Caki2 (cell line): ENCODE results near the gene U2SURP. TPM values are rescaled to one million over a fixed set of nuclear protein-coding genes. Genes with fewer than 3 reads are reported as not detected.

Experiments used
- DNase-seq: peaks from one replicate; pipeline ENCODE4 v3.0.0-alpha.2; 2015; ENCODE audit warnings: low read depth
- in situ Hi-C: cut with HindIII; loops from 2 replicates; pipeline ENCODE4 v1.10.0; 2016; ENCODE audit warnings: low sequenced_read_pairs, low pct_unique_long_range_greater_than_20kb, mixed read lengths
- total RNA-seq: library from RNA; depleted of rRNA; stranded (reverse); fragments of >200 nt; shearing (Covaris generic); gene quantifications from 2 replicates; pipeline ENCODE4 v1.2.3, GENCODE V29; 2014; ENCODE audit warnings: low replicate concordance

Gene U2SURP
- total RNA-seq, 1 experiment from 2014 or later = 36.3 TPM

DNA sequence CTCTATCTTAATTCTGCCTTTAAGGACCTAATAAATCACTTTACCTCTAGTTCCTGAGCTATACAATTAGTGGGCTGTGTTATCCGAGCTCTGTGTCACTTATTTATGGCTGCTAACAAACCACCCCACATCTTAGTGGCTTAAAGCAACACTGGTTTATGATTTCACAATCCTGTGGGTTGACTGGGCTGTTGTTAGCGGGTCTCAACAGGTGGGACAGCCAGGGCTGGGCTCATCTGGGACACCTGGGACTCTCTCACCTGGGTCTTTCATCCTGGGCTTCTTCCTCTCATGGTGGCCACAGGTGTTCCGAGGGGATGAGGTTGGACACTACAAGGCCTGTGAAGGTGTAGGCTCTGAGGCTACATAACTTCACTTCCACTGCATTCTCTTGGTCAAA is 82.4 kb downstream of the U2SURP start:
- DNase-seq = no peak
- in situ Hi-C loops = no loop called here

DNA sequence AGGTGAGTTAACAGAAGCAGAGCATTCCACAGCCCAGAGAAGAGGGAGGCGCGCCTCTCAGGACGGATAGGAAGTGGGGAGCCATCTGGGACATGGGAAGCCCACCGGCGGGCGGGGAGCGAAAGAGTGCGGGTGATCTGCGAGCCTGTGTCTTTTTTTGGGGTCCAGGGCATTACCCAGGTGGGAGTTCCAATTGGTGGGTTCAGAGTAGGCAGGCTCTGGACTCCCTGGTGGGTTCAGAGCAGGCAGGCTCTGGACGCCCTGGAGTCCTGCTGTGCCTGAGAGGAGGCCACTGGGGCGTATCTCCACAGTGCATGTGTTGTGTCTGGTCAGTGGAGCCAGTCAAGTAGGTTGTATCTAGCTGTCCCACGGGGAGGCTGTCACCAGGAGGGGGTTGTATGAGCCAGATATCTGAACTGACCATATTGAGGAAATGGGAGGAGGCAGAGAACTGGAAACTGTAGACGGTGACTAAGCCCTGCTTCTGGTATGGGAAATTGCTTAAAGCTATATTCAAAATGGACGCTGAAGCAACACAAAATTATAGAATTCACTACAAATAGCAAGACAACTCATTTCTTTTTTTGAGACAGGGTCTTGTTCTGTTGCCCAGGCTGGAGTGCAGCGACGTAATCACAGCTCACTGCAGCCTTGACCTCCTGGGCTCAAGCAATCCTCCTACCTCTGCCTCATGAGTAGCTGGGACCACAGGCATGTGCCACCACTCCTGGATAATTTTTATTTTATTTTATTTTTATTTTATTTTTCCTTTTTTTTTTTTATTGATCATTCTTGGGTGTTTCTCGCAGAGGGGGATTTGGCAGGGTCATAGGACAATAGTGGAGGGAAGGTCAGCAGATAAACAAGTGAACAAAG is 83.7 kb downstream of the U2SURP start:
- in situ Hi-C loops = no loop called here
- peak; percentile 49 for DNase-seq

- in situ Hi-C loops = no loop called here
- DNase-seq = no peak
Measured at GRCh38 chr3:143088835-143089234, 87.5 kb downstream of the U2SURP start.

- no peak for DNase-seq
- in situ Hi-C loops = no loop called here
Measured at GRCh38 chr3:143089965-143090364, 88.6 kb downstream of the U2SURP start.

GRCh38 chr3:143090486-143090885 is 89.1 kb downstream of the U2SURP start:
- in situ Hi-C loops = no loop called here
- DNase-seq = no peak

DNA sequence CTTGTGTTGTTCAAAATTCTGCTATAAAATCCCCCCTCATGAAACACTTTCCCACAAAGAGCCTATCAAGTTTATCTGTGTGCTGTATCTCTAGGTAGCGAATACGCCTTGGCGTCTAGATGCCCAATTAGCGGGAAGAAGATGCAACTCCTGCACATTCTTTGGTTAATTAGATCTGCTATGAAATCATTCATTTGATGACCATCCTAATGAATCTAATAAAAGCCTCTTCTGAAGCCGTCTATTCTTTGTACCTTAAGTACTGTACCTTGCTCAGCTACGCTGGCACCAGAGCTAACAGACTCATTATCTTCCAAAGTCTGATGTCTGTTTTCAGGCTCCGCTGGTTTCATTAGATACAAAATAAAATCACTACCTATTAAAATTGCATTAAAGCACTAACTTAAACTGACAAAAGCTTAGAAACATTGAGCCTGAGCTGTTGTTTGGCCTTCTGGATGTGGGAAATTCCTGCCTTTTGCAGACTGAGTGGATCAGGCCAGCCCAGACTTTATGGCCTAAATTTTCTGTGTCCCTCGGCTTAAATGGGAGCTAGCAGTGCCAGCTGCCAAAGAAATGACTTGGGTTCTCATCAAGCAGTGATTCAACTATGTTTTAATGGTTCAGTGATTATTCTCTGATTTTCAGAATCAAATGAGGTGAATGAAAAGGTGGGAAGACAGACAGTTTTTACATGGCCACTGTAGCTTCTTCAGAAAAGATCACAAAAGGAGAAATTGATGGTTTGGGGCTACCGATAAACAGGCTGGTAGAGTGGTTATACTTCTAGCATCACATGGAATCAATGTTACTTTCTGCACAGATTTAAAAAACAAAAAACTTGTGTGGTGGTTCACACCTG is 89.8 kb downstream of the U2SURP start:
- no peak for DNase-seq
- in situ Hi-C loops = no loop called here

GRCh38 chr3:143092191-143092590 is 90.8 kb downstream of the U2SURP start:
- DNase-seq = no peak
- in situ Hi-C loops = no loop called here

DNA sequence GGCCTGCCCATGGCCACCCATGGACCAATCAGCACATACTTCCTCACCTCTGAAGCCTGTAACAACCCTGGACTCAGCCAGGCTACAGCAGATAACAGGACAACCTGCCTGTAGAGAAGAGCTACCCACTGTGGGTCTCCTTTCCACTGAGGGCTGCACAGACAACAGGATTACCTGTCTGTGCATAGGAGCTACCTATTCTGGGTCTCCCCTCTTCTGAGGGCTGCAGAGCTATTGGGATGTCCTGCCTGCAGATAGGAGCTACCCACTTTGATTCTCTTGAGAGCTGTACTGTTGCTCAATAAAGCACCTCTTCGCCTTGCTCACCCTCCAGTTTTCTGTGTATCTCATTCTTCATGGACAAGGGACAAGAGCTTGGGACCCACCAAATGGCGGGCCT is 94.4 kb downstream of the U2SURP start:
- DNase-seq = no peak
- in situ Hi-C loops = no loop called here

DNA sequence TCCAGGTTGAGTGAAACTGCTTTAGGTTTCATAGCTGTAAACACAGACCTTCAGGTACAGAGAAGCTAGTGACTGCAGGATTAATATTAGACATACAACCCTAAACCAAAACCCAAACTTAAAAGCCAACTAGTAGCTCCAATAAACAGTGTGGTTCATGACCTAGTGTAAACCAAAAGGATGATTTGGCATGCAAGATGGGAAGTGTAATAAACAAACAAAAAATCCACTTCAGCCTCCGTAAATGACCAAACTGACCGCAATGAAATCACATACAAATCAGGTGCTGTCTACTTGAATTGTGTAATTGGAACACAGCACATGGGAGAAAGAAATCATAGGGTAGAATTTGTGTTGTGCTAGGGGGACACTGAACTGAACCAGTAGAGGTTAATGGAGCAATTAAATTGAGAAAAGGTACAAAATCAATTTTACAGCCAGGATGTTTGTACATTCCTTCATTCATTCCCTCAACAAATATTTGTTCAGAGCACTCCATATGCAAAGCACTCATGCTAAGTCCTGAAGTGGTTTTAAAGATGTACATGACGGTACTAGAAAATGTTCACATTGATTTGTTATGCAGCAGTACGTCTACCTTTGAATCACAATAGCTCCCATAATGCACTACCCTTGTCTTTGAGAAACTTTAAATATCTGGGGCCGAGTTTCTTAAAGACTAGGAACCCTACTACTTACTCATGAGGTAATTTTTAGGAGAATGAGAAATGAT is 96.8 kb downstream of the U2SURP start:
- in situ Hi-C loops = no loop called here
- DNase-seq = no peak

GRCh38 chr3:143099210-143099609 is 97.8 kb downstream of the U2SURP start:
- no peak for DNase-seq
- in situ Hi-C loops = no loop called here

DNA sequence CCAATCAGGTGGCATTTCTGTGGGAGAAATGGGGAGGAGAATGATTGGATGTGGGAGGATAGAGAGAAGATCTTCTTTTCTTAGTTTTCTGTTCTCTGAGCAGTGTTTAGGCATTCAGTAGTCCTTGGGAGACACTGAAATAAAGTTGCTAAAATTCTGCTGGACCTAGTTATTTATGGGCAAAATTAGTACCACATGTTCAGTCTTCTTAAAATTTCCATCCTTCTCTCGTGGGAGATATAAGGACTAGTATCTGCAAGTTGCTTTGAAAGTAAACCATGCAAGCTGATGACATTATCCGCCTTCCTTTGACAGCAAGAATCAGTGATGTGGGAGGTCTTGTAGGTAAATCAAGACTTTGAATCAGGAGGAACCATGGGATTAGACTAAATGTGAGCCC is 98.3 kb downstream of the U2SURP start:
- DNase-seq = no peak
- in situ Hi-C loops = no loop called here

DNA sequence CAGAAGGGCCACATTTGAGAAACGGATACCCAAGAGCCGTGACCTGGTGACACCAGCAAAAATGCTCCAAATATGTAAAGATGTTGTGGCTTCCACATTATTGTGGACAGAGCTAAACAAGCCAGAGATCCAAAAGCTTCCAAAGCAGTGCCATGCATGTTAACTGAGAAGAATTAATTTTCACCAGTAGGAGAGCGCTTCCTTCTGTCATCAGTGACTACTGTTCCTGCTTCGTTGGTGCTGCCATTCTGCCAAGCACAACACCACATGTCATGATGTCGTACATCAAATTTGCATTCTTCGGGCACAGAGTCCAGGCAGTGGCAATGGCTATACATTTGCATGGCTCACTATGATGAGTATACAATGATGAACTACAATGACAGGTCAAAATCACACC is 99.1 kb downstream of the U2SURP start:
- DNase-seq = no peak
- in situ Hi-C loops = no loop called here

DNA sequence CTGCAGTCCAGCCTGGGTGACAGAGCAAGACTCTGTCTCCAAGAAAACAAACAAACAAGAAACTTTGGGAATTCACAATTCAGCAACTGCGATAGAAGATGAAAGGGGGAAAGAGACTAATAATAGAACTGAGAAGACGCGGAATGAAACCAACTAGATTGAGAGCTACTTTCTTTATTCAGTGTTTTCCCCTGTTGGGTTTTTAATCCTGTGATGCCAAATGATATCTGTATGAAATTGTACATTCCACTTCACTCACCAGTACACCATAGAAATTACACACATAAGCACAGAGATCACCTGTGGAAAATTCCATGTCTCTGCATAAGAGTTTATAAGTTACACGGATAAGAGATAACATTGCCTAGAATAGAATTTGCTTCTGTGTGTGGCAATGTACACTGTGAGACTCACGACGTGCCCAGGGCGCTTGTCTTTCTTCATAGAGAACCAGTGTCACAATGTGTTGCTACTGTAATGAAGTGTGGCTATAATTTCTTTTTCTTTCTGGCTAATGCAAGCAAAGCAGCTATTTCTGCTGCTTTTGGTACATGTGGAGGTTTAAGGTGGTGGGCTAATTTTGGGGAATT is 100.5 kb downstream of the U2SURP start:
- no peak for DNase-seq
- in situ Hi-C loops = no loop called here

DNA sequence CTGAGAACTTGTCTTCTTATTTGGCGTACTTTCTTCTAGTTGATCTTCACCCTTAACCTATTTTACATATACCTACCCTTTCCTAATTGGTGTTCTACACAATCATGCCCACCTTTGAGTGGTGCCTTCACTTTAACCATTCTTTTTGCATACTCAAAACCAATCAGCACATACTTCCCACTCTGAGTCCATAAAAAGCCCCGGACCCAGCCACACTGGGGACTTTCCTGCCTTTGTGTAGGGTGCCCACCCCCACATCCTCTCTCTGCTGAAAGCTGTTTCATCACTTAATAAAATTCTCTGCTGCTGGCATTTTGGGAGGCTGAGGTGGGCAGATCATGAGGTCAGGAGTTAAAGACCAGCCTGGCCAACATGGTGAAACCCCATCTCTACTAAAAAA is 102.3 kb downstream of the U2SURP start:
- in situ Hi-C loops = no loop called here
- DNase-seq = no peak

- in situ Hi-C loops = no loop called here
- no peak for DNase-seq
Measured at GRCh38 chr3:143105170-143105569, 103.8 kb downstream of the U2SURP start.

GRCh38 chr3:143109861-143110260 is 108.5 kb downstream of the U2SURP start:
- DNase-seq = no peak
- in situ Hi-C loops = no loop called here
